ENCODE measurements around the gene TMEM132D. TPM values are rescaled to one million over a fixed set of nuclear protein-coding genes. Genes with fewer than 3 reads are reported as not detected.

The TMEM132D gene
- polyA plus RNA-seq, 1 donor, result 1.6 TPM

GRCh38 chr12:129534966-129535750, 368.7 kb downstream of the TMEM132D start:
- DNase-seq, result no peak

GRCh38 chr12:129532707-129533499, 370.9 kb downstream of the TMEM132D start:
- no peak for DNase-seq

- DNase-seq, result no peak
These were observed 371.7 kb downstream of the TMEM132D start for GRCh38 chr12:129532082-129532481.

GRCh38 chr12:129530984-129531383, 372.8 kb downstream of the TMEM132D start:
- DNase-seq, result no peak

GRCh38 chr12:129530517-129530916, 373.3 kb downstream of the TMEM132D start:
- DNase-seq, result no peak

- DNase-seq, result no peak
These were observed 376.3 kb downstream of the TMEM132D start for GRCh38 chr12:129527506-129527905.

- no peak for DNase-seq
These were observed 380.2 kb downstream of the TMEM132D start for GRCh38 chr12:129523621-129524020.

GRCh38 chr12:129520739-129521138, 383.1 kb downstream of the TMEM132D start:
- DNase-seq, result no peak

GRCh38 chr12:129503802-129504201, 400.0 kb downstream of the TMEM132D start:
- DNase-seq, result no peak

GRCh38 chr12:129496226-129496625, 407.6 kb downstream of the TMEM132D start:
- DNase-seq, result no peak

- no peak for DNase-seq
These were observed 409.1 kb downstream of the TMEM132D start for GRCh38 chr12:129494766-129495165.

GRCh38 chr12:129494260-129494659, 409.6 kb downstream of the TMEM132D start:
- DNase-seq, result no peak

- DNase-seq, result no peak
These were observed 414.6 kb downstream of the TMEM132D start for GRCh38 chr12:129489100-129489676.

- DNase-seq, result no peak
These were observed 416.9 kb downstream of the TMEM132D start for GRCh38 chr12:129486931-129487330.

- no peak for DNase-seq
These were observed 420.5 kb downstream of the TMEM132D start for GRCh38 chr12:129483111-129483893.

- no peak for DNase-seq
These were observed 421.9 kb downstream of the TMEM132D start for GRCh38 chr12:129481921-129482320.

- DNase-seq, result no peak
These were observed 433.6 kb downstream of the TMEM132D start for GRCh38 chr12:129470196-129470595.

- DNase-seq, result no peak
These were observed 436.1 kb downstream of the TMEM132D start for GRCh38 chr12:129467726-129468125.

- no peak for DNase-seq
These were observed 436.5 kb downstream of the TMEM132D start for GRCh38 chr12:129467289-129467688.

- no peak for DNase-seq
These were observed 437.3 kb downstream of the TMEM132D start for GRCh38 chr12:129466499-129466898.

- DNase-seq, result no peak
These were observed 443.9 kb downstream of the TMEM132D start for GRCh38 chr12:129459886-129460285.

- no peak for DNase-seq
These were observed 457.1 kb downstream of the TMEM132D start for GRCh38 chr12:129446696-129447095.
